HG02884 (cell line): Measurements from ENCODE around the gene WDR26.
"Not testable (repeated sequence)": the region's sequence is repeated elsewhere in the genome, so short reads cannot be mapped to it uniquely, and the experiment has no call there.

ENCODE experiments used
- ATAC-seq: cut with Tn5 transposase; IDR thresholded peaks from one replicate; pipeline ENCODE4 v1.9.1; 2021; ENCODE audit warnings: mild to moderate bottlenecking, moderate library complexity; ENCODE audit not compliant: unreplicated experiment

The WDR26 gene

DNA sequence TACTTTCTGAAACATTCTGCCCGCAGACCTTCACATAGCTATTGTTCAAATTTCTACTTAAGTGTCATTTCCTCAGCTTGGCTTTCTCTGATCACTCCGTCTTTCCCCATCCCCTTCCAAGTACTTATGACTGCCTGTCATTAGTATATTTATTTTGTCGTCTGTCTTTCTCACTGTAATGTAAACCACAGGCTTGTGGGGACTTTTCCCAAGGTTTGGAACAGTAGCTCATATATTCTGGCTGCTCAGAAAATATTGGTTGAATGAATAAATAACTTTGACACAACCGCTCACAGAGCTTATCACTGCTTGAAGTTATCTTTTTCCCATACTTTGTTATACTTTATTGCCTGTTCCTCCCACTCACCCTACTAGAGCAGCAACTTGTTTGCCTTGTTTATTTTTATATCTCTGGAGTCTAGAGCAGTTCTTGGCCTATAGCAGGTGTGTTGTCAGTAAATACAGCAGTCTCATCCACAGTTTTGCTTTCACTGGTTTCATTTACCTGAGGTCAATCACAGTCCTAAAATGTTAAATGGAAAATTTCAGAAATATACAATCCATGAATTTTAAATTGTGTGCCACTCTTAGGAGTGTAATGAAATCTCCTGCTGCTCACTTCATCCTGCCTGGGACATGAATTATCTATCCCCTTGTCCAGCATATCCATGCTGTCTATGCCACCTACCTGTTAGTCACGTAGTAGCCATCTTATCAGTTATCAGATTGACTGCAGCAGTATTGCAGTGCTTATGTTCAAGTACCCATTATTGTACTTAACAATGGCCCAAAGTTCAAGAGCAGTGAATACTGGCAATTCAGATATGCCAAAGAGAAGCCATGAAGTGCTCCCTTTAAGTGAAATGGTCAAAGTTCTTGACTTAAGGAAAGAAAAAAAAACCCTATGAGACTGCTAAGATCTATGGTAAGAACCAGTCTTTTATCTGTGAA lies 80.3 kb downstream of the WDR26 start:
- ATAC-seq = no peak

DNA sequence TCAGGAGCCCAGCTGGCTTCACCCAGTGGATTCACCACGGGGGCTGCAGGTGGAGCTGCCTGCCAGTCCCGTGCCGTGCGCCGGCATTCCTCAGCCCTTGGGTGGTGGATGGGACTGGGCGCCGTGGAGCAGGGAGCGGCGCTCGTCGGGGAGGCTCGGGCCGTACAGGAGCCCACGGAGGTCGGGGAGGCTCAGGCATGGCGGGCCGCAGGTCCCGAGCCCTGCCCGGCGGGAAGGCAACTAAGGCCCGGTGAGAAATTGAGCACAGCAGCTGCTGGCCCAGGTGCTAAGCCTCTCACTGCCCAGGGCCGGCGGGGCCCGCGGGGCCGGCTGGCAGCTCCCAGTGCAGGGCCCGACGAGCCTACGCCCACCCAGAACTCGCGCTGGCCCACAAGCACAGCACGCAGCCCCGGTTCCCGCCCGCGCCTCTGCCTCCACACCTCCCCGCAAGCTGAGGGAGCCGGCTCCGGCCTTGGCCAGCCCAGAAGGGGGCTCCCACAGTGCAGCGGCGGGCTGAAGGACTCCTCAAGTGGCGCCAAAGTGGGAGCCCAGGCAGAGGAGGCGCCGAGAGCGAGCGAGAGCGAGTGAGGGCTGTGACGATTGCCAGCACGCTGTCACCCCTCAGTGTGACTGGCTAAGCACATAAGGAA lies 82.0 kb downstream of the WDR26 start:
- ATAC-seq = not testable (repeated sequence)

DNA sequence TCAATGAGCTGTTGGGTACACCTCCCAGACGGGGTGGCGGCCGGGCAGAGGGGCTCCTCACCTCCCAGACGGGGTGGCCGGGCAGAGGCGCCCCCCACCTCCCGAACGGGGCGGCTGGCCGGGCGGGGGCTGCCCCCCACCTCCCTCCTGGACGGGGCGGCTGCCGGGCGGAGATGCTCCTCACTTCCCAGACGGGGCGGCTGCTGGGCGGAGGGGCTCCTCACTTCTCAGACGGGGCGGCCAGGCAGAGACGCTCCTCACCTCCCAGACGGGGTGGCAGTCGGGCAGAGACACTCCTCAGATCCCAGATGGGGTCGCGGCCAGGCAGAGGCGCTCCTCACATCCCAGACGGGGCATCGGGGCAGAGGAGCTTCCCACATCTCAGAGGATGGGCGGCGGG lies 84.9 kb downstream of the WDR26 start:
- not testable (repeated sequence) for ATAC-seq

DNA sequence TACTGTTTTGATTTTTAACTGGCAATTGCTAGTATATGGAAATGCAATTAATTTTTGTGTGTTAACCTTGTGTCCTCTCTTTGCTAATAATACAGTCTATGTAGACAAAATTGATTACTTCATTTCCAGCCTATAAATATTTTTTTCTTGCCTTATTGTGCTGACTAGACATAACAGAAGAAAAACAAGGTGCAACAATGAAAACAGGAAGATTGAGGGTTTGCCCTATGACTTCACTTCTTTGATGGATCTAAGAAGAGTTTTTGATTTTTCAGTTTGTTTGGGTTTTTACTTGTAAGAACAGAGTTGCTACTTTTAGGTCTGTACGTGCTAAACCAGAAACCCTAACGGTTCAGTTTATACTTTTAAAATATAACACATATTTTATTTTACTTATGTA lies 86.5 kb downstream of the WDR26 start:
- ATAC-seq = no peak

- ATAC-seq = no peak
These were observed 90.9 kb downstream of the WDR26 start for GRCh38 chr1:224343679-224344078.

DNA sequence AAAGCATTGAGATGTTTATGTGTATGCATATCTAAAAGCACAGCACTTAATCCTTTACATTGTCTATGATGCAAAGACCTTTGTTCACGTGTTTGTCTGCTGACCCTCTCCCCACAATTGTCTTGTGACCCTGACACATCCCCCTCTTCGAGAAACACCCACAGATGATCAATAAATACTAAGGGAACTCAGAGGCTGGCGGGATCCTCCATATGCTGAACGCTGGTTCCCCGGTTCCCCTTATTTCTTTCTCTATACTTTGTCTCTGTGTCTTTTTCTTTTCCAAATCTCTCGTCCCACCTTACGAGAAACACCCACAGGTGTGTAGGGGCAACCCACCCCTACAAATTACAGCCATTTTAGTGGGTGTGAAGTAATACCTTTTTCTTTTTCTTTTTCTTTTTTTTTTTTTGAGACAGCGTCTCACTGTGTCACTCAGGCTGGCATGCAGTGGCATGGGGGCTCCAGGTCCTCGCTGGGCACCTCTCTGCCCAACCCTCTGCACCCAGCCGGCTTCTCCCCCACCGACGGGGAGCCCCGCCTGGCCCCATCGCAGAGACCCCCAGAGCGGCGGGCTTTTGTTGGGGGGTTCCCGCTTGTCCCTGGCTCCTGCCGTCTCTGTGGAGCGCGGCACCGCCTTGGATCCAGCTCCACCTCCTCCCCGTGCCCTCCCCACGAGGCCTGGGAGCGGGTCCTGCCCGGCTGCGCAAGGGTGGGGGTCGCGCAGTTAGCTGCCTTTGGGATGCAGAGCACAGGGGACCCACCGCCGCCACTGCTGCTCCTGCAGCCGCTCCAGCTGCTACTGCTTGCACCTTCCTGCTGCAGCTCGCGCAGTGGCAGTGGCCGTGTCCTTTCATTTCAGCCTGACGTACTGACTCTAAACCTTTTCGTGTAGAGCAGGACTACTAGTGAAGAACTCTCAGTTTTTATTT lies 93.9 kb downstream of the WDR26 start:
- not testable (repeated sequence) for ATAC-seq

- no peak for ATAC-seq
These were observed 95.1 kb downstream of the WDR26 start for GRCh38 chr1:224339442-224340033.

DNA sequence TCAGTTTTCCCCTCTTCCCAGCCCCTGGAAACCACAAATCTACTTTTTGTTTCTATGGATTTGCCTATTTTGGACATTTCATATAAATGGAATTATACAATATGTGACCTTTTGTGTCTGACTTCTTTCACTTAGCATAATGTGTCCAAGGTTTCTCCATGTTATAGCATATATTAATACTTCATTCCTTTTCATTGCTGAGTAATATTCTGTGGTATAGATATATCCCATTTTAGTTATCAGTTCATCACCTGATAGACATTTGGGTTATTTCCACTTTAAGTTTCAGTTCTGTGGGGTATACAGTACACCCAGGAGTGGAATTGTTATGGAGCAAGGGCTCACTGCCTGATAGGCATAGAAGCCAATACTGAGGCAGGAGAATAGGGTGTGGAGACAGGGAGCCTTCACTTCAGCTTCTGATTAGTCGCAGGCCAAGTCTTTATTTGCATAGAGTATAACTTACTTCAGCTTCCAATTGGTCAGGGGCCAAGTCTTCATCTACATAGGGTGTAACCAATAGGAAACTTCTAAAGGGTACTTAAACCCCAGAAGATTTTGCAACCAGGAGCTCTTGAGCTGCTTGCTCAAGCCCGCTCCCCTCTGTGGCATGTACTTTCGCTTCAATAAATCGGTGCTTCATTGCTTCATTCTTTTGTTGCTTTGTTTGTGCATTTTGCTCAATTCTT lies 96.3 kb downstream of the WDR26 start:
- ATAC-seq = no peak
